GM13977 (cell line): ENCODE results near the gene CCL21.
"Not testable (repeated sequence)": the region's sequence is repeated elsewhere in the genome, so short reads cannot be mapped to it uniquely, and the experiment has no call there.

Experiments used
- DNase-seq: peaks from one replicate; pipeline ENCODE4 v3.0.0; 2012; ENCODE audit warnings: low spot score
- CTCF ChIP-seq: IDR thresholded peaks from 2 replicates; pipeline ENCODE4 v1.5.1; 2012; ENCODE audit warnings: mild to moderate bottlenecking, control low read depth; ENCODE audit not compliant: insufficient read depth; ENCODE audit errors: extremely low read depth, missing control alignments
- in situ Hi-C: fragments of 300-500 bp; cut with MboI; formaldehyde crosslinking; loops from one replicate; pipeline ENCODE4 v1.12.0; 2022; ENCODE audit warnings: low sequenced_read_pairs, low pct_unique_long_range_greater_than_20kb, mixed read lengths, inconsistent platforms; ENCODE audit not compliant: unreplicated experiment

The CCL21 gene

DNA sequence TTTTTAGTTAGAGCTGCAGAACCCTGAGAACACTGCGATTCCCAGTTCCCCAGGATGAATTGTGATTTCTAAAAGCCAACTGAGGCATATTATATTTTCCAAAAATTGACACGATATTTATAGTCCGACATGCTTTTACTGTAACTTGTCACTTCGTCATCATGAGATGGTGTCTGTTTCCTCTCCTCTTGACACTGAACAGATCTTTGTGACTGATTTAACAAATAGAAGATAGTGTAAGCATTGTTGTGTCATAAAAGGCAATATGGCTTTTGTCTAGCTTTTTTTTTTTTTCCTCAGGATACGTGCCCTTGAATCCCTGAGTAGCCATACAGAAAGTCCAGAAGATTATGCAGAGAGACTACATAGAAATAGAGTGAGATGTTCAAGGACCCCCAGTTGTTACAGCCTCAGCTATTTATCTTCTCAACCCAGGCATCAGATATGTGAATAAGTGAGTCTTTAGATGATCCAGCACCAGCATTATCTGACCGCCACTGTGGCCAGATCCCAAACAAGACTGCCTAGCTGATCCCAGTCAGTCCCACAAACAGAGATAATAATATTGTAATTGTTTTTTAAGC, 27.8 kb upstream of the CCL21 start:
- in situ Hi-C loops: no loop called here
- DNase-seq: no peak
- TF ChIP-seq CTCF: no peak

GRCh38 chr9:34734720-34735119, 24.8 kb upstream of the CCL21 start:
- DNase-seq: no peak
- no peak for TF ChIP-seq CTCF
- in situ Hi-C loops: no loop called here

- no peak for TF ChIP-seq CTCF
- in situ Hi-C loops: no loop called here
- no peak for DNase-seq
These were observed 22.9 kb upstream of the CCL21 start for GRCh38 chr9:34732886-34733285.

DNA sequence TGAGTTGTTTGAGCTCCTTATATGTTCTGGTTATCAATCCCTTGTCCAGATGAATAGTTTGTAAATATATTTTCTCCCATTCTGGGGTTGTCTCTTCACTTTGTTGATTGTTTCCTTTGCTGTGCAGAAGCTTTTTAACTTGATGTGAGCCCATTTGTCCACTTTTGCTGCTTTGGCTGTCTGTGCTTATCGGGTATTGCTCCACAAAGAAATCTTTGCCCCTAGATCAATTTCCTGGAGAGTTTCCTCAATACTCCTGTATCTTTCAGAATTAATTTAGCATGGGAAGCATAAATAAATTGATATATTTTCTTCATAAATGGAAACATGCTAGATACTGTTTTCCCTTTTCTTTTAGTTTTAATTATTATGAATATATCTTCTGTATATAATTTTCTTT, 22.5 kb upstream of the CCL21 start:
- no peak for TF ChIP-seq CTCF
- DNase-seq: no peak
- in situ Hi-C loops: no loop called here

DNA sequence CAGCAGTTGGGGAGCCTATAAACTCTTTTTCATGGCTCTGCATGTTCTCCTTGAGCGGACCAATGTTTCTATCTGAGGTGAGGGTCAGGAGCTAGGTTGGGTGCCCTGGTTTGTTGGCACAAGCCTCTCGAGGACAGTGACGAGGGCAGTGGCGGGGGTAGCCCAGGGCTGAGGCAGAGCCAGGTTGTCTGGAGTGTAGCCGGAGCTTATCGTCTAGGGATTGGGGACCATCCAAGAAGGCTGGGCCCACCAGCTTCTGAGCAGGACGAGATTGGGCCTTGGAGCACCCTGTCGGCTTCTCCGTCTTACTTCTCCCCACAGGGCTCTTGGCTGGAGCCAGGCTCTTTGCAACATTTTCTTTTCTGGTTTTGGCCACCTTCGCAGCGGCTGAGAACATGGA, 13.2 kb upstream of the CCL21 start:
- no peak for DNase-seq
- TF ChIP-seq CTCF: no peak
- in situ Hi-C loops: no loop called here

DNA sequence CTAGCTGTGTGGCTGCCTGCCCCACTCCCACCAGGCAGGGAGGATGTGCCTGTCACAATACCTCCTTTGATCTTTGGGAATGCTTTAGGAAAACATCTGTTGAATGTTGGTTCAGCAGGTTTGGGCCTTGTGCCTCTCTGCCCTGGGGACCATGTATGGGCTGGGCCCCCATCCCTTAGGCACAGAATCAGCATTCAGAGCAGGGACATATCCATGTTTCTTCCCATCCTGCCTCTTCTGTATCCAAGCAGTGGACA, 9.8 kb upstream of the CCL21 start:
- in situ Hi-C loops: not testable (repeated sequence)

GRCh38 chr9:34719021-34719768, 9.3 kb upstream of the CCL21 start:
- in situ Hi-C loops: no loop called here
- DNase-seq: no peak
- TF ChIP-seq CTCF: no peak

More for the DNA sequence above, 9.8 kb upstream of the CCL21 start:
- not testable (repeated sequence) for DNase-seq
